PFSK-1 (cell line): ENCODE results near the gene MAU2.

Source experiments
- POLR2AphosphoS5 ChIP-seq: IDR thresholded peaks from 2 replicates; pipeline ENCODE4 v1.6.1; 2012; ENCODE audit warnings: low read depth, mild to moderate bottlenecking, control low read depth, low read length, moderate library complexity
- SIN3A ChIP-seq: IDR thresholded peaks from 2 replicates; pipeline ENCODE4 v1.6.1; 2012; ENCODE audit warnings: mild to moderate bottlenecking, low read length, moderate library complexity, borderline replicate concordance; ENCODE audit not compliant: insufficient read depth
- TAF1 ChIP-seq: IDR thresholded peaks from 2 replicates; pipeline ENCODE4 v1.6.1; 2012; ENCODE audit warnings: low read length, control low read depth, borderline replicate concordance; ENCODE audit not compliant: insufficient read depth
- TF ChIP-seq, protein P1 (sequence below), 2 experiments: IDR thresholded peaks; 2 replicates each; pipeline versions ENCODE4 v1.6.1 to v1.8.0; 2011 to 2012; ENCODE audit warnings: low read depth in 2 of 2, low read length in 2 of 2, control low read depth in 1 of 2, inconsistent platforms in 1 of 2, mild to moderate bottlenecking in 1 of 2, moderate library complexity in 1 of 2; ENCODE audit not compliant: insufficient read depth in 1 of 2

GRCh38 chr19:19382118-19382517 lies 61.5 kb downstream of the MAU2 start:
- no peak for TF ChIP-seq SIN3A
- no peak for TF ChIP-seq POLR2AphosphoS5
- TF ChIP-seq, protein P1, sequence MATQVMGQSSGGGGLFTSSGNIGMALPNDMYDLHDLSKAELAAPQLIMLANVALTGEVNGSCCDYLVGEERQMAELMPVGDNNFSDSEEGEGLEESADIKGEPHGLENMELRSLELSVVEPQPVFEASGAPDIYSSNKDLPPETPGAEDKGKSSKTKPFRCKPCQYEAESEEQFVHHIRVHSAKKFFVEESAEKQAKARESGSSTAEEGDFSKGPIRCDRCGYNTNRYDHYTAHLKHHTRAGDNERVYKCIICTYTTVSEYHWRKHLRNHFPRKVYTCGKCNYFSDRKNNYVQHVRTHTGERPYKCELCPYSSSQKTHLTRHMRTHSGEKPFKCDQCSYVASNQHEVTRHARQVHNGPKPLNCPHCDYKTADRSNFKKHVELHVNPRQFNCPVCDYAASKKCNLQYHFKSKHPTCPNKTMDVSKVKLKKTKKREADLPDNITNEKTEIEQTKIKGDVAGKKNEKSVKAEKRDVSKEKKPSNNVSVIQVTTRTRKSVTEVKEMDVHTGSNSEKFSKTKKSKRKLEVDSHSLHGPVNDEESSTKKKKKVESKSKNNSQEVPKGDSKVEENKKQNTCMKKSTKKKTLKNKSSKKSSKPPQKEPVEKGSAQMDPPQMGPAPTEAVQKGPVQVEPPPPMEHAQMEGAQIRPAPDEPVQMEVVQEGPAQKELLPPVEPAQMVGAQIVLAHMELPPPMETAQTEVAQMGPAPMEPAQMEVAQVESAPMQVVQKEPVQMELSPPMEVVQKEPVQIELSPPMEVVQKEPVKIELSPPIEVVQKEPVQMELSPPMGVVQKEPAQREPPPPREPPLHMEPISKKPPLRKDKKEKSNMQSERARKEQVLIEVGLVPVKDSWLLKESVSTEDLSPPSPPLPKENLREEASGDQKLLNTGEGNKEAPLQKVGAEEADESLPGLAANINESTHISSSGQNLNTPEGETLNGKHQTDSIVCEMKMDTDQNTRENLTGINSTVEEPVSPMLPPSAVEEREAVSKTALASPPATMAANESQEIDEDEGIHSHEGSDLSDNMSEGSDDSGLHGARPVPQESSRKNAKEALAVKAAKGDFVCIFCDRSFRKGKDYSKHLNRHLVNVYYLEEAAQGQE (IDR thresholded peaks at IDR 0.05; ENCODE audit: insufficient read depth in 1 of 2, low read depth in 2 of 2, low read length in 2 of 2), result no peak
- no peak for TF ChIP-seq TAF1
